Measurements from ENCODE around the gene HYCC1.

HYCC1 gene

GRCh38 chr7:23009303-23009702 is 4.6 kb downstream of the HYCC1 start:
- no peak for TF ChIP-seq CTCF (IDR thresholded peaks at IDR 0.05; ENCODE audit: low read depth, low read length)
- Histone ChIP-seq H3K36me3 (no peaks in the 10 kb centered on the region), H3K4me3 (ENCODE audit: low read depth, low read length) (no peak overlapping the region), H3K27me3 (ENCODE audit: insufficient read depth, low read depth, severe bottlenecking) (no peaks in the 10 kb centered on the region), H3K9me3 (ENCODE audit: severe bottlenecking) (no peaks in the 10 kb centered on the region), H3K27ac (no peak overlapping the region)
- DNase-seq = no peak

GRCh38 chr7:23004247-23004520 is 9.7 kb downstream of the HYCC1 start:
- no peaks in the 10 kb centered on the region for H3K27me3 ChIP-seq (ENCODE audit: insufficient read depth, low read depth, severe bottlenecking)
- H3K27ac ChIP-seq = no peak overlapping the region
- no peak overlapping the region for H3K4me3 ChIP-seq (ENCODE audit: low read depth, low read length)
- no peak for TF ChIP-seq CTCF (IDR thresholded peaks at IDR 0.05; ENCODE audit: low read depth, low read length)
- H3K9me3 ChIP-seq (ENCODE audit: severe bottlenecking) = no peaks in the 10 kb centered on the region
- DNase-seq = no peak
- no peaks in the 10 kb centered on the region for H3K36me3 ChIP-seq

- TF ChIP-seq CTCF (IDR thresholded peaks at IDR 0.05; ENCODE audit: low read depth, low read length) = no peak
- Histone ChIP-seq H3K27me3 (ENCODE audit: insufficient read depth, low read depth, severe bottlenecking) (no peaks in the 10 kb centered on the region), H3K36me3 (no peaks in the 10 kb centered on the region), H3K9me3 (ENCODE audit: severe bottlenecking) (no peaks in the 10 kb centered on the region), H3K27ac (no peak overlapping the region), H3K4me3 (ENCODE audit: low read depth, low read length) (no peak overlapping the region)
- no peak for DNase-seq
These were observed 10.3 kb downstream of the HYCC1 start for GRCh38 chr7:23003505-23004246.

- Histone ChIP-seq H3K36me3 (no peaks in the 10 kb centered on the region), H3K4me3 (ENCODE audit: low read depth, low read length) (no peak overlapping the region), H3K27ac (no peak overlapping the region), H3K27me3 (ENCODE audit: insufficient read depth, low read depth, severe bottlenecking) (no peaks in the 10 kb centered on the region), H3K9me3 (ENCODE audit: severe bottlenecking) (no peaks in the 10 kb centered on the region)
- no peak for TF ChIP-seq CTCF (IDR thresholded peaks at IDR 0.05; ENCODE audit: low read depth, low read length)
- no peak for DNase-seq
These were observed 11.2 kb downstream of the HYCC1 start for GRCh38 chr7:23002698-23003097.

- Histone ChIP-seq H3K27ac (no peak overlapping the region), H3K4me3 (ENCODE audit: low read depth, low read length) (no peak overlapping the region)
- TF ChIP-seq CTCF (IDR thresholded peaks at IDR 0.05; ENCODE audit: low read depth, low read length) = no peak
These were observed 12.3 kb downstream of the HYCC1 start for GRCh38 chr7:23001610-23002009.

More at GRCh38 chr7:23001610-23002009, 12.3 kb downstream of the HYCC1 start:
- no peaks in the 10 kb centered on the region for H3K36me3 ChIP-seq
- no peak for DNase-seq
- H3K27me3 ChIP-seq (ENCODE audit: insufficient read depth, low read depth, severe bottlenecking) = no peaks in the 10 kb centered on the region
- H3K9me3 ChIP-seq (ENCODE audit: severe bottlenecking) = no peaks in the 10 kb centered on the region

All from WERI-Rb-1 (cell line).